IPS-20b (cell line): Measurements from ENCODE around the gene ARFGAP3.
"Not testable (repeated sequence)": the region's sequence is repeated elsewhere in the genome, so short reads cannot be mapped to it uniquely, and the experiment has no call there.

Experiments used
- H3K27ac ChIP-seq: one replicate; pipeline ENCODE4 v1.5.1; 2013; ENCODE audit warnings: low read length
- H3K27me3 ChIP-seq: 2 replicates; pipeline ENCODE4 v1.6.1; 2013; ENCODE audit warnings: mild to moderate bottlenecking, low read length, inconsistent platforms; ENCODE audit not compliant: insufficient read depth
- H3K36me3 ChIP-seq: 2 replicates; pipeline ENCODE4 v1.6.1; 2013; ENCODE audit warnings: low read depth, mild to moderate bottlenecking, inconsistent platforms, low read length, moderate library complexity; ENCODE audit not compliant: insufficient read depth
- H3K4me1 ChIP-seq: 2 replicates; pipeline ENCODE4 v1.6.1; 2013; ENCODE audit warnings: mild to moderate bottlenecking, control low read depth, inconsistent platforms, low read length, moderate library complexity; ENCODE audit not compliant: insufficient read depth
- H3K4me3 ChIP-seq: 2 replicates; pipeline ENCODE4 v1.5.1; 2013; ENCODE audit warnings: mild to moderate bottlenecking, low read length, inconsistent platforms
- H3K9ac ChIP-seq: 2 replicates; pipeline ENCODE4 v1.6.1; 2013; ENCODE audit warnings: low read depth, mild to moderate bottlenecking, inconsistent platforms, low read length, moderate library complexity
- H3K9me3 ChIP-seq: 2 replicates; pipeline ENCODE4 v1.6.1; 2013; ENCODE audit warnings: mild to moderate bottlenecking, low read depth, low read length, inconsistent platforms; ENCODE audit not compliant: insufficient read depth

The ARFGAP3 gene

GRCh38 chr22:42768385-42769035 lies 88.6 kb downstream of the ARFGAP3 start:
- Histone ChIP-seq H3K9me3 (no peaks in the 10 kb centered on the region), H3K36me3 (no peaks in the 10 kb centered on the region), H3K27ac (no peak overlapping the region), H3K27me3 (no peaks in the 10 kb centered on the region), H3K9ac (no peak overlapping the region), H3K4me3 (no peak overlapping the region), H3K4me1 (no peaks in the 10 kb centered on the region)

GRCh38 chr22:42766860-42767259 lies 90.2 kb downstream of the ARFGAP3 start:
- Histone ChIP-seq H3K4me1 (no peaks in the 10 kb centered on the region), H3K36me3 (no peaks in the 10 kb centered on the region), H3K4me3 (no peak overlapping the region), H3K9me3 (no peaks in the 10 kb centered on the region), H3K27ac (no peak overlapping the region), H3K27me3 (no peaks in the 10 kb centered on the region), H3K9ac (no peak overlapping the region)

GRCh38 chr22:42764895-42765363 lies 92.1 kb downstream of the ARFGAP3 start:
- Histone ChIP-seq H3K36me3 (no peaks in the 10 kb centered on the region), H3K27ac (no peak overlapping the region), H3K9me3 (no peaks in the 10 kb centered on the region), H3K27me3 (no peaks in the 10 kb centered on the region), H3K9ac (no peak overlapping the region), H3K4me3 (no peak overlapping the region), H3K4me1 (no peaks in the 10 kb centered on the region)

- Histone ChIP-seq H3K9me3 (no peaks in the 10 kb centered on the region), H3K4me3 (no peak overlapping the region), H3K4me1 (no peaks in the 10 kb centered on the region), H3K27ac (no peak overlapping the region), H3K27me3 (no peaks in the 10 kb centered on the region), H3K36me3 (no peaks in the 10 kb centered on the region), H3K9ac (no peak overlapping the region)
Observed at GRCh38 chr22:42763965-42764480, 93.0 kb downstream of the ARFGAP3 start.

GRCh38 chr22:42760806-42761565 lies 96.1 kb downstream of the ARFGAP3 start:
- H3K4me1 ChIP-seq, result no peaks in the 10 kb centered on the region; the same call in 1 of the 2 replicates
- no peak overlapping the region for H3K4me3 ChIP-seq
- no peaks in the 10 kb centered on the region; the same call in 1 of the 2 replicates for H3K27me3 ChIP-seq
- H3K9me3 ChIP-seq, result no peaks in the 10 kb centered on the region
- no peak overlapping the region for H3K9ac ChIP-seq
- no peaks in the 10 kb centered on the region for H3K36me3 ChIP-seq
- H3K27ac ChIP-seq, result no peak overlapping the region

- no peak overlapping the region for H3K27ac ChIP-seq
- H3K36me3 ChIP-seq, result no peaks in the 10 kb centered on the region
- H3K4me3 ChIP-seq, result no peak overlapping the region
- no peak overlapping the region for H3K9ac ChIP-seq
- H3K9me3 ChIP-seq, result no peaks in the 10 kb centered on the region
- no peaks in the 10 kb centered on the region; the same call in 1 of the 2 replicates for H3K27me3 ChIP-seq
- no peaks in the 10 kb centered on the region; the same call in 1 of the 2 replicates for H3K4me1 ChIP-seq
Observed at GRCh38 chr22:42758931-42759629, 98.0 kb downstream of the ARFGAP3 start.

- H3K4me1 ChIP-seq, H3K4me3 ChIP-seq, H3K9me3 ChIP-seq, H3K27me3 ChIP-seq, H3K36me3 ChIP-seq, H3K27ac ChIP-seq, H3K9ac ChIP-seq: not testable (repeated sequence)
Observed at GRCh38 chr22:42755553-42755952, 101.5 kb downstream of the ARFGAP3 start.

GRCh38 chr22:42755121-42755520 lies 102.0 kb downstream of the ARFGAP3 start:
- H3K27ac ChIP-seq, H3K9ac ChIP-seq, H3K4me3 ChIP-seq, H3K9me3 ChIP-seq, H3K36me3 ChIP-seq, H3K27me3 ChIP-seq, H3K4me1 ChIP-seq: not testable (repeated sequence)

- H3K27me3 ChIP-seq, result no peaks in the 10 kb centered on the region; the same call in 1 of the 2 replicates
- no peak overlapping the region for H3K9ac ChIP-seq
- no peaks in the 10 kb centered on the region for H3K36me3 ChIP-seq
- H3K4me1 ChIP-seq, result no peaks in the 10 kb centered on the region; the same call in 1 of the 2 replicates
- no peak overlapping the region for H3K4me3 ChIP-seq
- no peaks in the 10 kb centered on the region for H3K9me3 ChIP-seq
- no peak overlapping the region for H3K27ac ChIP-seq
Observed at GRCh38 chr22:42754658-42755057, 102.4 kb downstream of the ARFGAP3 start.

- Histone ChIP-seq H3K9me3 (no peaks in the 10 kb centered on the region), H3K36me3 (no peaks in the 10 kb centered on the region), H3K4me3 (no peak overlapping the region), H3K27me3 (no peaks in the 10 kb centered on the region; the same call in 1 of the 2 replicates), H3K4me1 (no peaks in the 10 kb centered on the region; the same call in 1 of the 2 replicates), H3K9ac (no peak overlapping the region), H3K27ac (no peak overlapping the region)
Observed at GRCh38 chr22:42752912-42753311, 104.2 kb downstream of the ARFGAP3 start.

- H3K9ac ChIP-seq, result no peak overlapping the region
- no peaks in the 10 kb centered on the region for H3K9me3 ChIP-seq
- H3K27me3 ChIP-seq, result no peaks in the 10 kb centered on the region
- H3K36me3 ChIP-seq, result no peaks in the 10 kb centered on the region
- no peaks in the 10 kb centered on the region for H3K4me1 ChIP-seq
- no peak overlapping the region for H3K27ac ChIP-seq
- no peak overlapping the region for H3K4me3 ChIP-seq
Observed at GRCh38 chr22:42752230-42752746, 104.8 kb downstream of the ARFGAP3 start.
